HG02678 (cell line): ENCODE measurements around the gene RCE1.
"Not testable (repeated sequence)": the region's sequence is repeated elsewhere in the genome, so short reads cannot be mapped to it uniquely, and the experiment has no call there.

Experiments
- ATAC-seq: cut with Tn5 transposase; IDR thresholded peaks from one replicate; pipeline ENCODE4 v1.9.1; 2021; ENCODE audit warnings: mild to moderate bottlenecking, moderate library complexity; ENCODE audit not compliant: unreplicated experiment

The RCE1 gene, protein sequence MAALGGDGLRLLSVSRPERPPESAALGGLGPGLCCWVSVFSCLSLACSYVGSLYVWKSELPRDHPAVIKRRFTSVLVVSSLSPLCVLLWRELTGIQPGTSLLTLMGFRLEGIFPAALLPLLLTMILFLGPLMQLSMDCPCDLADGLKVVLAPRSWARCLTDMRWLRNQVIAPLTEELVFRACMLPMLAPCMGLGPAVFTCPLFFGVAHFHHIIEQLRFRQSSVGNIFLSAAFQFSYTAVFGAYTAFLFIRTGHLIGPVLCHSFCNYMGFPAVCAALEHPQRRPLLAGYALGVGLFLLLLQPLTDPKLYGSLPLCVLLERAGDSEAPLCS

DNA sequence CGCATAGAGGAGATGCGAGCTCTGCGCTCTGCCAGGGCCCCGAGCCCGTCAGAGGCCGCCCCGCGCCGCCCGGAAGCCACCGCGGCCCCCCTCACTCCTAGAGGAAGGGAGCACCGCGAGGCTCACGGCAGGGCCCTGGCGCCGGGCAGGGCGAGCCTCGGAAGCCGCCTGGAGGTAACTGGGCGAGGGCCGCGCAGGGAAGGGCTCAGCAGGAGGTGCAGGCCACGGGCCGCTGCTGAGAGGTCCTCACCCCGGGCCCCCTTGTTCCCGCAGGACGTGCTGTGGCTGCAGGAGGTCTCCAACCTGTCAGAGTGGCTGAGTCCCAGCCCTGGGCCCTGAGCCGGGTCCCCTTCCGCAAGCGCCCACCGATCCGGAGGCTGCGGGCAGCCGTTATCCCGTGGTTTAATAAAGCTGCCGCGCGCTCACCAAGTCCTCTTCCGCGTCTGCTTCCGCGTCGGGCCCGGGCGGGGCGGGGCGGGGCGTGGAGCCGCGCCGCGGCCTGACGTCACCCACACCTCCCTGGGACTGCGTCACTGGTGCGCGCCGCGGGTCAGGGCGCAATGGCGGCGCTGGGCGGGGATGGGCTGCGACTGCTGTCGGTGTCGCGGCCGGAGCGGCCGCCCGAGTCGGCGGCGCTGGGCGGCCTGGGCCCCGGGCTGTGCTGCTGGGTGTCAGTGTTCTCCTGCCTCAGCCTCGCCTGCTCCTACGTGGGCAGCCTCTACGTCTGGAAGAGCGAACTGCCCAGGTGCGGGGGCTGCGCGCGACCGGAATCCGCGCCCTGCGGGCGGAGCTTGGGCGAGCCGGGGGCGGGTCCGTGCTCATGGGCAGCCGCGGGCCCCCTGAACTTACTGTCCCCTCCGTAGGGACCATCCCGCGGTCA lies at the start of gene RCE1:
RCE1 (plus strand) TSS at position 546 of the 880 bp plus-strand sequence; CDS start at position 561, 15 bp downstream.
- ATAC-seq, result peak; percentile 87

DNA sequence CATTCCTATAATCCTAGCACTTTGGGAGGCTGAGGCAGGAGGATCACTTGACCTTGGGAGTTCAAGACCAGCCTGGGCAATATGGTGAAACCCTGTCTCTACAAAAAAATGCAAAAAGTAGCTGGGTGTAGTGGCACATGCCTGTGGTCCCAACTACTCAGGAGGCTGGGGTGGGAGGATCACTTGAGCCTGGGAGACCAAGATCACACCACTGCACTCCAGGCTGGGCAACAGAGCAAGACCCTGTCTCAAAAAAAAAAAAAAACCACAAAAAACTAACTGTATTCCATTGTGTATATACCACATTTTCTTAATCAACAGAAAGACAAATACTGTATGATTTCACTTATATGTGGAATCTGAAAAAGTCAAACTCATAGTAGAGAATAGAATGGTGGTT lies 43.4 kb upstream of the RCE1 start:
- ATAC-seq, result not testable (repeated sequence)

DNA sequence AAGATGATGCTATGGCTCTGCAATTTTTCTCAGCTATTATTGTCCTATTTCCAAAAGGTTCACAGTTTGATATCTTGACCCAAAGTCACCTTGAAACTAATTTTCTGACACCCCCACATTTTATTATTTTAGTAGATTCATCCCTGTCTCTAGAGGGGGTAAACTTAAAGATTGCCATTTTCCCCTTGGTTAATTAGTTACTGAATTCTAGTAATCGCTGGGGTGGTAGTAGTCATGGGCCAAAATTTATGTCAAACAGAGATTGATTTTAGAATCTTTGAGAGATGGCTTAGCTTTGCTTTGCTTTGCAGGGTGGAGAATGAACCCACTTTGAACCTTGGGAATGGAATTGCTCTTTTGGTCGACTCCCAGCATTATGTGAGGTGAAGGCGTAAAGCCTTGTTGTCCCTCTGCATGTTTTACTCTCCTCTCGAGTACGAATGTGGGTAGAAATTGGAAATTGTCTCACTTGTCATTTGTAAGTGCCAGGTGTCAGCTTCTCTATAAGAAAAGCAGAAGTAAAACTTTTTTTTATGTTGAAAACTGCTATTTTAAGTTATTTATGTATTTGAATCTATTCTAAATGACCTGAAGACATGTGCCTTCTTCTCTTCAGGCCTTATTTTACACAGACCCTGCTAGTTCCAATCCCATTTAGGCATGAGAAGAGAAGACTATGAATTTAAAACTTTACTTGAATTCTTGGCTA lies 42.4 kb upstream of the RCE1 start:
- ATAC-seq, result peak; percentile 72

DNA sequence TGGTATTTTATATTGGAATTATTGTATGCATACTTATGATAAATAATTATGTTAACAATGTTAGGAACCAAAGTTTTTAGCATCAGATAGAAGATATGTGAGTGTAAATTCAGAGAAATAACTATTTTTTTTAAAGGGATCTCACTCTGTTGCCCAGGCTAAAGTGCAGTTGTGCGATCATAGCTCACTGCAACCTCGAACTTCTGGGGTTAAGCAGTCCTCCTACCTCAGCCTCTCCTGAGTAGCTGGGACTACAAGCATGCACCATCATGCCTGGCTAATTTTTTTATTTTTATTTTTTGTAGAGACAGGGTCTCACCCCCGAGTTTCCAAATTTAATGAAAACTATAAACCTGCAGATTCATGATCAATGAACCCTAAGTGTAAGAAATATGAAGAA lies 33.6 kb upstream of the RCE1 start:
- ATAC-seq, result no peak

DNA sequence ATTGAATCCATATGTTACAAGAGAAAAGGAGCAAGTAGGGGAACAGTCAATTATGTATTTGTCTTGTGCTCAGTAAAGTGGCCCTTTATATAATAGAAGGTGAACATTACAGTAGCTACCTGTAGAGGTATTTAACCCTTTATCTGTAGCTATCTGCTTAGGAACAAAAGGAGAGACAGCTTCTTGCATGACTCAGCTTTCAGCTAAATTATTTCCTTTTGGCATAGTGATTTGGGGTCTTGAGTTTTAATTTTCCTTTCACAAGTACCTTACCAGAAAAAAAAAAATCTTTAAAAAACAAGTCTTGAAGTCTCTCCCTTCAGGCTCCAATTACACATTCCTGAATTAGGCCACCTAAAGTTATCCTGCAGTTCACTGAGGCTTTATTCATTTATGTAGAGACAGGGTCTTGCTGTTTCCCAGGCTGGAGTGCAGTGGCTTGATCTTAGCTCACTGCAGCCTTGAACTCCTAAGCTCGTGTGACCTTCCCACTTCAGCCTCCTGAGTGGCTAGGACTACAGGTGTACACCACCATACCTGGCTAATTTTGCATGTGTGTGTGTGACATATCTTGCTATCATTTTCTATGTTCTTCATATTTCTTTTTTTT lies 32.6 kb upstream of the RCE1 start:
- no peak for ATAC-seq

DNA sequence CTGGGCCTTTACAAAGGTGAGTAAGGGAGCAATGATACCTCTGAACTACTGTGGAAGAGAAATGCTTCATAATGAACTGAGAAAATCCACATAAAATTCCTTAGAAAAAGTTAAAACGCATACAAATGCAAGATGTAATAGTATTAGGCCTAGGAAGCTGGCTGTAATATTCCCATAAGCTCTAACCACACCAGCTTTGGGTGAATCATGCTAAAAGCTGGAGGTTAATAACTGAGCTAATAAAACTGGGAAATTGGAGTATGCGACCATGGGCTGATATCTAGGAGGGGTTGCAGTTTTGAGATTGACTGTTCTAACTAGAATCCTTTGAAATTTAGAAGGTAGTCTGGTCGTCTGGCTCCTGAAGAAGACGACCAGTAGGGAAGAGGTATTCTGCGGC lies 28.6 kb upstream of the RCE1 start:
- ATAC-seq, result no peak

DNA sequence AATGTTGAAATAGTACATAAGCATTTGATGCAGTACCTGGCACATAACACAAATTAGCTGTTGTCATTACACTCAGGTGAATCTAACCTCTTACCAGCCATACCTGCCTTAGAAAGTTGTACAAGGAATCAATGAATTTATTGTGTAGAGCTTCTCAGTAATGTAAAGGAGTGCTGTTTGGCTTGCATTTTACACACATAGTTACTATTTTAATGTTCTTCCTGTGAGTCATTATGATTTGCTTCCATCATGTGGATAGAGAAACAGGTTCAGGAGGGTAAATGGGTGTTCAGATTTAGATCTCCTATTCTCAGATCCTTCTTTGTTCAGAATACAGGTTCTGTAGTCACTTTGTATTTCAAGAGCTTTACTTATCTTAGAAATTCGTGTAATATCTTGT lies 27.6 kb upstream of the RCE1 start:
- ATAC-seq, result no peak

DNA sequence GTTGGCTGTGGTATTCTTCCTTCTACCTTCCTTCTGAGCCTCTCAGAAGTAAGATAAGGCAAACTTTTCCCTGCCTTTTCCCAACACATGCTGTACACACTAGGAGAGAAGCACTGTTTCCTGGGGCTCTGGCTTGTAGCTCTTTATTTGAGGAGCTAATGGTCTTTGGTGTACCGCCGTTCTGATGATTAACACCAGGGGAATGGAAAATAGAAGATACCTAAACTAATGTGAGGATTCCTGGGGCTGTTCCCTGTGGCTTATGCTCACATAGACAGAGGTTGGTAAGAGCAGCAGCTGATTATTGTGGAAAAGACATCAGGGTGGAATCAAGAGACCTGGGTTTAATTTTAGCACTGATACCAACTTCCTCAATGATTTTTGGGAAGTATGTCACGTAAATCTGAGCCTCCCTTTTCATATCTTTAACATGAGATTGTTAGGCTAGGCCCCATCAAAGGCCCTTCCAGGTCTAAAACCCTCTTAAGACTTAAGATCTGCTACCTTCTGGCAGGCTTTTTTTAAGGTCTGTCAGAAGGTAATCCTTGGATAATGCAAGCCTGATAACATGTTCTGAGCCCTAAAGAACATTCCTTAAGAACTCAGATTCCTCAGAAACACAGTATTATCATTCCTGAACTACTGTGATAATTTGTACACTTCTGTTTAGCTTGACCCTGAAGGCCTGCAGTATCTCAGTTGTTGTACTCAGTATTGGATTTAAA lies 24.8 kb upstream of the RCE1 start:
- no peak for ATAC-seq

DNA sequence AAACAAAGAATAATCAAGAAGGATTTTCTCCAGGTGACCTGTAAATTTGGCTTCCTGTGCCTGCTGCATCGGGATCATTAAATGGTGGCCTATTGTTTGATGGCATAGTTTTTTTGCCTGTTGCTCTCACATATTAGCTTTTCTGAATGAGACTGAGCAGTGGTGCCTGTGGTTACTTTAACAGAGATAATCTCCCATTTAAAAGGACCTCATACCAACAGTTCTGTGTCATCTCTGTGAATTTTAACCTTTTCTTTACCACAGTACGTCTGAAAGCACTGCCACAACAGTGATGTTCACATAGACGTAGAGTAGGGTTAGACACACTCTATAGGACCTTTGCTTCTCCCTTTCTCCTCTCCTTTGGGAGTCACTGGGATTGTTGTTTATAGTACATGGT lies 22.9 kb upstream of the RCE1 start:
- ATAC-seq, result no peak

DNA sequence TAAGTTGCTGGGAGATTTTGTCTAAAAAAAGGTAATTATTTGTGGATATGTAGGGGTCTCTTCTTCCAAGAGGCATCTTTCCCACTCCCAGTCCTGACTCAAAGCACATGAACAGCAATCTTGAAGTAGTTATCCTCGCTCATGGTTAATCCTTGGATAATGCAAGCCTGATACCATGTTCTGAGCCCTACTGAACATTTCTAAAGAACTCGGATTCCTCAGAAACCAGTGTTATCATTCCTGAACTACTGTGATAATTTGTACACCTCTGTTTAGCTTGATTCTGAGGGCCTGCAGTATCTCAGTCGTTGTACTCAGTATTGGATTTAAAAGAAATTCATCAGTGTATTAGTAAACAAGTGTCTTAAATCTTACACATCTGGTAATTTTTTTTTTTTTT lies 22.3 kb upstream of the RCE1 start:
- ATAC-seq, result no peak

DNA sequence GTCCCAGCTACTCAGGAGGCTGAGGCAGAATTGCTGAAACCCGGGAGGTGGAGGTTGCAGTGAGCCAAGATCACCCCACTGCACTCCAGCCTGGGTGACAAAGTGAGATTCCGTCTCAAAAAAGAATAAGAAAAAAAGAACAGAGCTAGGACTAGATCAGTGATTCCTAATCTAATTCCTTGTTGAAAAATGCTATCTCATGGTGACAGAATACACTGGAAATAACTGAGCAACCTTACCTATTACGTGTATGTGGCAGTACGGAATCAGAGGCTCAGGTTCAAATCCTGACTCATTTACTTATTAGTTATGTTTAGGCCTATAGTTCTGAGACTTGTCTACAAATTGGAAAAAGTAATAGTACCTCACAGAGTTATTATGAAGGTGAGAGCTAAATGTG lies 19.5 kb upstream of the RCE1 start:
- ATAC-seq, result no peak

DNA sequence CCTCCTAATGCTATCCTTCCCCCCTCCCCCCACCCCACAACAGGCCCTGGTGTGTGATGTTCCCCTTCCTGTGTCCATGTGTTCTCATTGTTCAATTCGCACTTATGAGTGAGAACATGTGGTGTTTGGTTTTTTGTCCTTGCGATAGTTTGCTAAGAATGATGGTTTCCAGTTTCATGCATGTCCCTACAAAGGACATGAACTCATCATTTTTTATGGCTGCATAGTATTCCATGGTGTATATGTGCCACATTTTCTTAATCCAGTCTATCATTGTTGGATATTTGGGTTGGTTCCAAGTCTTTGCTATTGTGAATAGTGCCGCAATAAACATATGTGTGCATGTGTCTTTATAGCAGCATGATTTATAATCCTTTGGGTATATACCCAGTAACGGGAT lies 18.7 kb upstream of the RCE1 start:
- ATAC-seq, result not testable (repeated sequence)

DNA sequence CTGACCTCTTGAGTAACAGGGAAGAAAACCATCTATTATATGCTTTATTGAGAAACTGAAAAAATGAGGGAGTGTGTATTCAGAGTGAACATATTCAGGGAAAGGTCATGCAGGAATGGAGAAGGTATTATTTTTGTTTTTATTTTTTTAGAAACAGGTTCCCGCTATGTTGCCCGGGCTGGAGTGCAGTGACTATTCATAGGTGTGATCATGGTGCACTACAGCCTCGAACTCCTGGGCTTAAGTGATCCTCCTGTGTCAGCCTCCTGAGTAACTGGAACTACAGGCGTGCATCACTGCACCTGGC lies 8.7 kb upstream of the RCE1 start:
- no peak for ATAC-seq

DNA sequence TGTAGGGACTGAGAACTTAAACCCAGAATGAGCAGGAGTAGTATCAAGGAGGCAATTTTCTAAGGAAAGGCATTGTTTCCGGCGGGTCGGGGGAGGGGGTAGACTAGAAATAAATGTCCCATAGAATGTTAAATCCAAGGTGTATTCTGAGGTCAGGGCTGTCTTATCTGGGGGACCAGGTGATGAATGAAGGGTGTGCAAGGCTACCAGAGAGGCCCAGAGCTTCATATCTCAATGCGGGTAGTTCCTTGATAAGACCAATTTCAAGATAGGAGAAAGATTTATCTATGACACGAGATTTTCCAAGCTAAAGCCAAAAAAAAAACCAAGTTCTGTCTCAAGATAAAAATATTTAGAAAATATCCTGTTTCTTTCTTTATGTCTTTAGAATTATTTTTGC lies 8.3 kb upstream of the RCE1 start:
- no peak for ATAC-seq

DNA sequence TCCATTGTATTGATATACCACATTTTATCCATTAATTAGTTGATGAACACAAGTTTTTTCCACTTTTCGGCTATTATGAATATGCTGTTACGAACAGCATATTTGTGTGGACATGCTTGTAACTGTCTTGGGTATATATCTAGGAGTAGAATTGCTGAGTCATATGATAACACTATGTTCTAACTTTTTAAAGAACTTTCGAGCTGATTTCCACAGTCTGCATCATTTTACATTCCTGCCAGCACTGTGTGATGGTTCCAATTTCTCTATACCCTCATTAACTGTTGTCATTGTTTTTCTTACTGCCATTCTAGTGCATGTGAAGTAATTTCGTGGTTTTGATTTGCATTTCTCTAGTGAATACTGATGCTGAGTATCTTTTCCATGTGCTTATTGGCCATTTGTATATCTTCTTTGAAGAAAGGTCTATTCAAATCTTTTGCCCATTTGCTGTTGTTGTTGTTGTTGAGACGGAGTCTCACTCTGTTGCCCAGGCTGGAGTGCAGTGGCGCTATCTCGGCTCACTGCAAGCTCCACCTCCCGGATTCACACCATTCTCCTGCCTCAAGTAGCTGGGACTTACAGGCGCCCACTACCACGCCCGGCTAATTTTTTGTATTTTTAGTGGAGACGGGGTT lies 7.4 kb upstream of the RCE1 start:
- no peak for ATAC-seq

DNA sequence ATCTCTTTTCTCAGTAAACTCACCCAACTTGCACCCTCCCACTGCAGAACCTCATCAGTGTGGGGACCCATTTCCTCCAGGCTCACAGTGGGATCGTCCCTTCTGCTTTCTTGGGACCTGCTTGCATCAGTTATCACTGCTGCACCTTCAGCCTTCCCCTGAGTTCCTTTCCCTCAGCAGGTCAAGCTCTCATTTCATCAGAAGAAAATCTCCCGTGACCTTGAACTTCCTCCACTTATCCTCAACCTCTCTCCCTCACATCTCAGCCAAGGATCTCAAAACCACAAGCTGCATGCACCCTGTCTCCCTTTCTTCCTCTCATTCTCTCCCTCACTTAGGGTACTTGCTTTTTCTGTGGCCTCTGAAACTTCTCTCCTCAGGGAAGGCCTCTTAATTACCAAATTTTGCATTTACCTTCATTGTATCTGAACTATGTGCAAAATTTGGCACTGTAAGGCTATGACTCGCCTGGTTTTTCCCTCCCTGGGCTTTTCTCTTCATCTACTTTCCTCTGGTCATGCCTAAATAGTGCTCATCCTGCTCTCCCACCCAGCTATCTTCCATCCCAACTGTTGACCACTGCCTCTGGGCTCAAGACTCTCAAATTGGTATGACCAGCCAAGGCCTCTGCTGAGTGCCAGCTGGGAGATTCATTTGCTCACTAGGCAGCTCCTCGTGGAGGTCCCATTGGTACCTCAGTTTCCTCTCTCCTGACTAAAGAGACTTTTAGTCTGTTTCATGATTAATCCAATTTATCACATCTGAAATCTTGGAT lies 2.7 kb upstream of the RCE1 start:
- ATAC-seq, result no peak

DNA sequence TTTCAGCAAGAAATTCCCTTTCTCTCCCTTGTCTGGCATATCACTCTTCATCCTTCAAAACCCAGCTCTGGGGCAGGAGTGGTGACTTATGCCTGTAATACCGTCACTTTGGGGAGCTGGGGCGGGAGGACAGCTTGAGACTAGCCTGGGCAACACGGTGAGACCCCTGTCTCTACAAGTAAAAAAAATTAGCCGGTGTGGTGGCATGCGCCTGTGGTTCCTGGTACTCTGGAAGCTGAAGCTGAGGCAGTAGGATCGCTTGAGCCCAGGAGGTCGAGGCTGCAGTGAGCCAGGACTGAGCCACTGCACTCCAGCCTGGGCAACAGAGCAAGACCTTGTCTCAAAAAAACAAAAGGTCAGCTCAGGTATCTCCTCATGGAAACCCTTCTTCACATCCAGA lies 1.4 kb upstream of the RCE1 start:
- no peak for ATAC-seq

DNA sequence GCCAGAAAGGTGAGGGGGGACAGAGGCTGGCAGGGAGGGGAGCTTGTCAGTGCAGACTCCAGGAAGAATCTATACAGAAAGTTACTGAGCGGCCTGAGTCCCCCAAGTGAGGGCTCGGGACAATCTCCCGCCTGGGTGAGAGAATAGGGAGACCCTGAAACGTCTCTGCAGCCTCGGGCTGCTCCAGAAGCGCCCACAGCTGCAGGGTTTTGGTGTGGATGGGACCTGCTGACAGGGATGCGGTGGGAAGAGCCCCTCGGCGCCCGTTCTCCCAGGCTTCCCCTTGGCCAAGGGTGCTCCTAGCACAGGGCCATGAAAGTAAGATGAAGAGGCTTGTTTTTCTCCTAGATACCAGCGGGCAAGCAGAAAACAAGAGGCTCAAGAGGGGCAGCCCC lies 743 bp upstream of the RCE1 start:
- no peak for ATAC-seq

DNA sequence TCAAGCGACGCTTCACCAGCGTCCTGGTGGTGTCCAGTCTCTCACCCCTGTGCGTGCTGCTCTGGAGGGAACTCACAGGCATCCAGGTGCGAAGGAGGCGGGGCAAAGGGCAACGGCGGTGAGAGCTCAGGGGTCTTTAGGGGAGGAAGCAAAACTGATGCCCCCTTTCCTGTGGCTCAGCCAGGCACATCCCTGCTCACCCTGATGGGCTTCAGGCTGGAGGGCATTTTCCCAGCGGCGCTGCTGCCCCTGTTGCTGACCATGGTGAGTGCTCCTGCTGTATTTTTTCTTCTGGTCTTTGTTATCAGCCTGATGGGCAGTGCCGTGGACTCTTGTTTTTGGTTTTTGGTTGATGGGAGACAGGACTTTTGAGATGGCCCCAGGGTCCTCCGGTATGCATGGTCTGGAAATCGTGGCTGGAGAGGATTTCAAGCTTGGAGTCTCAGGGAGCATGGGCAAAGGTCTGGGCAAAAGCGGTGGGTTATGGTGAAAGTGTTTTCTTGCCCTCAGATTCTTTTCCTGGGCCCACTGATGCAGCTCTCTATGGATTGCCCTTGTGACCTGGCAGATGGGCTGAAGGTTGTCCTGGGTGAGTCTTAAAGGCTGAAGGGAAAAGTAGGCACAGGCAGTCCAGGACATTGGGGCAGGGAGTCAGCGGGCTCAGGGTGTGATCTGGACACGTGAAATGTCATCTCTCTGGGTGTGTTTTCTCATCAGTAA lies 695 bp downstream of the RCE1 start:
- no peak for ATAC-seq
